Gastroesophageal sphincter (tissue), 3 donors: ENCODE measurements around the gene FNDC8.

ENCODE experiments used
- EP300 ChIP-seq: sonication (generic); formaldehyde crosslinking; IDR thresholded peaks from one replicate; pipeline ENCODE4 v1.6.1; 2017; ENCODE audit warnings: antibody characterized with exemption, mild to moderate bottlenecking
- POLR2AphosphoS5 ChIP-seq: sonication (generic); formaldehyde crosslinking; IDR thresholded peaks from one replicate; pipeline ENCODE4 v1.6.1; 2017; ENCODE audit warnings: antibody characterized with exemption
- TF ChIP-seq, protein P1 (sequence below), 4 experiments: fragments of 200-600 bp in 2 of 4; fragments of 450-650 bp in 2 of 4; sonication (generic) in 1 of 4; IDR thresholded peaks; one replicate each; pipeline ENCODE4 v1.5.1; 2017 to 2019; ENCODE audit warnings: antibody characterized with exemption in 4 of 4, mild to moderate bottlenecking in 2 of 4, moderate library complexity in 2 of 4

DNA sequence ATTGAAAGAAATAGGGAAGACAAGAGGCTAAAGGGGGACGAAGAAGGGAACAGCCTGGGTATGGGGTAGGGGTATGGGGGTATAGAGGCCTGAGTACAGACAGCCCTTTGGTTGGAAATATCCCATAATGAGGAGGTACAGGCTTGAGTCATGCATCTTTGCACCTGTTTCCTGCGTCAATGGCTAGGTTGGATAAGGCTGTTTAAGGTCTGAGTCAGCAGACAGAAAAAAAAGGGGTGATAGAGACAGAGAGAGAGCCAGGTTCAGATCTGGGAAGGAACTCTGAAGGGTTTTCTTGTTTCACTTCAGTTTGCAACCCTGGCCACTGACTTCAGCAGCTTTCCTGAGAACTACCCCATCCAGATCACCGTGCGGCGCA, 8.5 kb downstream of the FNDC8 start:
- TF ChIP-seq, protein P1, sequence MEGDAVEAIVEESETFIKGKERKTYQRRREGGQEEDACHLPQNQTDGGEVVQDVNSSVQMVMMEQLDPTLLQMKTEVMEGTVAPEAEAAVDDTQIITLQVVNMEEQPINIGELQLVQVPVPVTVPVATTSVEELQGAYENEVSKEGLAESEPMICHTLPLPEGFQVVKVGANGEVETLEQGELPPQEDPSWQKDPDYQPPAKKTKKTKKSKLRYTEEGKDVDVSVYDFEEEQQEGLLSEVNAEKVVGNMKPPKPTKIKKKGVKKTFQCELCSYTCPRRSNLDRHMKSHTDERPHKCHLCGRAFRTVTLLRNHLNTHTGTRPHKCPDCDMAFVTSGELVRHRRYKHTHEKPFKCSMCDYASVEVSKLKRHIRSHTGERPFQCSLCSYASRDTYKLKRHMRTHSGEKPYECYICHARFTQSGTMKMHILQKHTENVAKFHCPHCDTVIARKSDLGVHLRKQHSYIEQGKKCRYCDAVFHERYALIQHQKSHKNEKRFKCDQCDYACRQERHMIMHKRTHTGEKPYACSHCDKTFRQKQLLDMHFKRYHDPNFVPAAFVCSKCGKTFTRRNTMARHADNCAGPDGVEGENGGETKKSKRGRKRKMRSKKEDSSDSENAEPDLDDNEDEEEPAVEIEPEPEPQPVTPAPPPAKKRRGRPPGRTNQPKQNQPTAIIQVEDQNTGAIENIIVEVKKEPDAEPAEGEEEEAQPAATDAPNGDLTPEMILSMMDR (IDR thresholded peaks at IDR 0.05) = no peak
- TF ChIP-seq EP300 (no peak), POLR2AphosphoS5 (no peak)
